ENCODE results near the gene PCSK6.

GRCh38 chr15:101255051-101255395 is 234.5 kb downstream of the PCSK6 start:
- no peak for TF ChIP-seq CSRNP3 (CRISPR knock-in tag; IDR thresholded peaks at IDR 0.05)
- no peak for TF ChIP-seq ZC3H10 (CRISPR knock-in tag; IDR thresholded peaks at IDR 0.05)
- TF ChIP-seq BACH2 (CRISPR knock-in tag; IDR thresholded peaks at IDR 0.05; ENCODE audit: borderline replicate concordance): no peak
- TF ChIP-seq GLIS3 (CRISPR knock-in tag; IDR thresholded peaks at IDR 0.05): no peak
- TF ChIP-seq CSDC2 (CRISPR knock-in tag; IDR thresholded peaks at IDR 0.05): no peak
- no peak for TF ChIP-seq TSHZ2 (CRISPR knock-in tag; IDR thresholded peaks at IDR 0.05)

Data from SK-N-SH treated with all-trans-retinoic acid at 6 μM for 48 hours (cell line).